ENCODE results near the gene XXYLT1.
"Not testable (repeated sequence)": the region's sequence is repeated elsewhere in the genome, so short reads cannot be mapped to it uniquely, and the experiment has no call there.

The XXYLT1 gene

GRCh38 chr3:195297446-195297845, 26.5 kb upstream of the XXYLT1 start:
- no peak for TF ChIP-seq CTCF (IDR thresholded peaks at IDR 0.05; ENCODE audit: insufficient read depth, low read length, missing control alignments)
- POLR2A ChIA-PET = no interaction called here
- CTCF ChIA-PET = interaction anchor here (0.9 kb wide), 1 partner anchor 26 kb away, joined by 7 read pairs; the partner anchor contains the start of gene XXYLT1

GRCh38 chr3:195296662-195297061, 25.7 kb upstream of the XXYLT1 start:
- CTCF ChIA-PET = interaction anchor here (0.9 kb wide), 1 partner anchor 25 kb away, joined by 7 read pairs; the partner anchor contains the start of gene XXYLT1
- no peak for TF ChIP-seq CTCF (IDR thresholded peaks at IDR 0.05; ENCODE audit: insufficient read depth, low read length, missing control alignments)
- H3K4me3 ChIP-seq (ENCODE audit: low read depth, low read length) = no peak overlapping the region
- DNase-seq (ENCODE audit: low read depth, low spot score) = no peak
- POLR2A ChIA-PET = no interaction called here

More at GRCh38 chr3:195297446-195297845, 26.5 kb upstream of the XXYLT1 start:
- DNase-seq (ENCODE audit: low read depth, low spot score) = no peak
- H3K4me3 ChIP-seq (ENCODE audit: low read depth, low read length) = no peak overlapping the region

- CTCF ChIA-PET = interaction anchor here (1.0 to 3.2 kb wide), 5 partner anchors 11 to 232 kb away, joined by 3 to 9 read pairs (median 5); partner anchors contain the start of gene XXYLT1
- TF ChIP-seq CTCF (IDR thresholded peaks at IDR 0.05; ENCODE audit: insufficient read depth, low read length, missing control alignments) = no peak
- no peak overlapping the region for H3K4me3 ChIP-seq (ENCODE audit: low read depth, low read length)
- POLR2A ChIA-PET = no interaction called here
- DNase-seq (ENCODE audit: low read depth, low spot score) = no peak
Observed at GRCh38 chr3:195291121-195291520, 20.2 kb upstream of the XXYLT1 start.

GRCh38 chr3:195290643-195291042, 19.7 kb upstream of the XXYLT1 start:
- DNase-seq (ENCODE audit: low read depth, low spot score); H3K4me3 ChIP-seq (ENCODE audit: low read depth, low read length); POLR2A ChIA-PET: not testable (repeated sequence)
- CTCF ChIA-PET = interaction anchor here (1.0 to 3.2 kb wide), 5 partner anchors 12 to 232 kb away, joined by 3 to 9 read pairs (median 5); partner anchors contain the start of gene XXYLT1

- ChIA-PET POLR2A (no interaction called here), CTCF (interaction anchor here (0.7 to 8.0 kb wide), 3 partner anchors 14 to 17 kb away, joined by 3 to 102 read pairs (median 4); partner anchors contain the start of gene XXYLT1)
- no peak for TF ChIP-seq CTCF (IDR thresholded peaks at IDR 0.05; ENCODE audit: insufficient read depth, low read length, missing control alignments)
- DNase-seq (ENCODE audit: low read depth, low spot score) = no peak
- H3K4me3 ChIP-seq (ENCODE audit: low read depth, low read length) = no peak overlapping the region
Observed at GRCh38 chr3:195286115-195286872, 15.3 kb upstream of the XXYLT1 start.

- CTCF ChIA-PET = interaction anchor here (1.4 to 8.0 kb wide), 3 partner anchors 13 to 222 kb away, joined by 4 to 102 read pairs (median 4); partner anchors contain the start of gene XXYLT1
- H3K4me3 ChIP-seq (ENCODE audit: low read depth, low read length) = no peak overlapping the region
- TF ChIP-seq CTCF (IDR thresholded peaks at IDR 0.05; ENCODE audit: insufficient read depth, low read length, missing control alignments) = no peak
- POLR2A ChIA-PET = no interaction called here
- DNase-seq (ENCODE audit: low read depth, low spot score) = no peak
Observed at GRCh38 chr3:195285372-195285771, 14.4 kb upstream of the XXYLT1 start.

Data from AG04449 (cell line).